GM12892 (cell line): Measurements from ENCODE around the gene GTPBP10.

Experiments
- POLR2A ChIP-seq: IDR thresholded peaks from 2 replicates; pipeline ENCODE4 v1.6.1; 2011; ENCODE audit warnings: low read depth, low read length, control low read depth
- POLR2AphosphoS5 ChIP-seq: IDR thresholded peaks from 2 replicates; pipeline ENCODE4 v1.6.1; 2011; ENCODE audit warnings: low read depth, low read length, control low read depth

DNA sequence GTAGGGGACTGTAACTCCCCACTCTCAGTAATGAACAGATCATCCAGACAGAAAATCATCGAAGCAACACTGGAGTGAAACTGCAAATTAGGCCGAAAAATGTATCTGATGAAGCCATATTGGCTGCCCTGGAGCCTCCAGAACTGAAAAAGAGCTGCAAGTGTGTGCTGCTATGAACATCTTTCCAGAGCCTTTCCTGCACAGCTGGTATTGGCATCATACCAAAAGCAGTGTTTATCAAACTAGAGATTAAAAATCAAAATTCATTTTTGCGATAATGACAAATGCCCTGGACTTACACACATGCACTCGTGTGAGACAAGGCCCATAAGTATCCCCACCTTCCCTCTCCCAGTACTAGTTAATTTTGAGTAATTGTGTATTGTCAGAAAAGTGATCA, 49.9 kb downstream of the GTPBP10 start:
- TF ChIP-seq POLR2A (no peak), POLR2AphosphoS5 (no peak)
